ENCODE results near the gene APBA2. TPM values are rescaled to one million over a fixed set of nuclear protein-coding genes. Genes with fewer than 3 reads are reported as not detected.
"Not testable (repeated sequence)": the region's sequence is repeated elsewhere in the genome, so short reads cannot be mapped to it uniquely, and the experiment has no call there.

The APBA2 gene
- total and polyA plus RNA-seq, 7 donors, result 0.46 to 10.7 (median 1.5) TPM

DNA sequence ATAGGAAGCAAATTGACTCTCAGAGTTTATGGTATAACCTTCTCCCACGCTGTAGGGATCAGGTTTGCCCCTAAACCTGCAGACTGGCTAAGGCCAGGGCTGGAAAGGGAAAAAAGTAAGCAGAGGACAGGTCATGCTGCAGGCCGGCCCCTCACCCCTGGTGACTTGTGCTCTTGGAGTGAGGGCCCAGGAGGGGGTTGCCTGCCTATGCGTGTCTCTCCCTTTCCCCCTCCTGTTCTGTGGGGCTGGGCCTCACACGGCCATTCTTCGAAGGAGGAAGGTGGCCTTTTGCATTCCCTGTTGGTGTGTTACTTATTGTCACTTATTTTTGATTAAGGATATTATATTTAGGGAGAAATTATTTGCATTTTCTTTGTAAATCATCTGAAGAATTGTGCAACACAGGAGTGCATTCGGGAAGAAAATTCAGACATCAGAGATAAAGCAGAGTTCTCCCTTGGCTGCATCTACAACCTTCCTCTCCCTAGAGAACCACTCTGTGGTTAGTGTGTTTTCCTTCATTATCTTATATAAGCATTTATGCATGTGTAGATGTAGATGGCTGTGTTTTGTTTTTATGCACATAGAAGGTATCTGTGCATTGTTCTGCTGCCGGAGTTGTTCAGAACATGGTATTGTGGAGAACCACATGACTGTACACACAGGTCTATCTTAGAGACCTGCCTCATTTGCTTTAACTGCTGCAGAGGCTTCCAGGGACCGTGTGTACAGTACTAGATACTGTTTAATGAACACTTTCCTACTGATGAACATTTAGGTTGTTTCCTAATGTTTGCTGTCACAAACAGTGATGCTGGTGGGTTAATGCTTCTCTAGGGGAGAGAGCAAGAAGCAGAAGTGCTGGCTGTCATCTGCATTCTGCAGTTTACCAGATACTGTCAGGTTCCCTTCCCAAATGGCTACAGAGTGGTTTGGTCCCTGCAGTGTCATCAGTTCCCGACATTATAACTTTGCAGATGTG is 133.5 kb downstream of the APBA2 start:
- H3K27ac ChIP-seq, result no peak overlapping the region
- 59 to 76% methylated on average over 9 of the region's 9 CpGs for WGBS, 2 donors
- intact Hi-C loops (cut with DNase I), result no loop called here
- H3K4me3 ChIP-seq, result no peak overlapping the region
- no peaks in the 10 kb centered on the region for H3K36me3 ChIP-seq
- H3K27me3 ChIP-seq, result no peaks in the 10 kb centered on the region
- H3K9me3 ChIP-seq, result no peaks in the 10 kb centered on the region
- H3K4me1 ChIP-seq, result no peaks in the 10 kb centered on the region
- TF ChIP-seq CTCF (IDR thresholded peaks at IDR 0.05) (no peak), EP300 (IDR thresholded peaks at IDR 0.05) (no peak), POLR2A (IDR thresholded peaks at IDR 0.05) (no peak), POLR2AphosphoS5 (IDR thresholded peaks at IDR 0.05) (no peak)
- DNase-seq, result no peak

GRCh38 chr15:29021857-29022256 is 136.1 kb downstream of the APBA2 start:
- no peaks in the 10 kb centered on the region for H3K36me3 ChIP-seq
- no peaks in the 10 kb centered on the region for H3K27me3 ChIP-seq
- 88 to 93% methylated on average over 7 of the region's 7 CpGs for WGBS, 2 donors
- no peaks in the 10 kb centered on the region for H3K9me3 ChIP-seq
- intact Hi-C loops (cut with DNase I), result no loop called here
- no peak overlapping the region for H3K27ac ChIP-seq
- no peak overlapping the region for H3K4me3 ChIP-seq
- no peaks in the 10 kb centered on the region for H3K4me1 ChIP-seq
- no peak for TF ChIP-seq POLR2AphosphoS5 (IDR thresholded peaks at IDR 0.05)
- no peak for TF ChIP-seq EP300 (IDR thresholded peaks at IDR 0.05)
- TF ChIP-seq CTCF (IDR thresholded peaks at IDR 0.05), result no peak
- TF ChIP-seq POLR2A (IDR thresholded peaks at IDR 0.05), result no peak
- DNase-seq, result no peak

GRCh38 chr15:29024662-29025061 is 138.9 kb downstream of the APBA2 start:
- WGBS, 2 donors, result 49 to 65% methylated on average over 5 of the region's 5 CpGs
- no peak for DNase-seq
- intact Hi-C loops (cut with DNase I), result no loop called here
- TF ChIP-seq POLR2AphosphoS5 (IDR thresholded peaks at IDR 0.05) (no peak), POLR2A (IDR thresholded peaks at IDR 0.05) (no peak), CTCF (IDR thresholded peaks at IDR 0.05) (no peak), EP300 (IDR thresholded peaks at IDR 0.05) (no peak)
- no peaks in the 10 kb centered on the region for H3K4me1 ChIP-seq
- no peaks in the 10 kb centered on the region for H3K36me3 ChIP-seq
- no peak overlapping the region for H3K27ac ChIP-seq
- no peak overlapping the region for H3K4me3 ChIP-seq
- H3K27me3 ChIP-seq, result no peaks in the 10 kb centered on the region
- H3K9me3 ChIP-seq, result no peaks in the 10 kb centered on the region

- intact Hi-C loops (cut with DNase I), result not testable (repeated sequence)
Measured at GRCh38 chr15:29025411-29025810, 139.6 kb downstream of the APBA2 start.

GRCh38 chr15:29028158-29028557 is 142.4 kb downstream of the APBA2 start:
- H3K4me3 ChIP-seq; DNase-seq; H3K9me3 ChIP-seq; intact Hi-C loops (cut with DNase I); H3K4me1 ChIP-seq; H3K27ac ChIP-seq; H3K36me3 ChIP-seq; H3K27me3 ChIP-seq: not testable (repeated sequence)

More at GRCh38 chr15:29025411-29025810, 139.6 kb downstream of the APBA2 start:
- not testable (repeated sequence) for DNase-seq, H3K9me3 ChIP-seq, H3K27me3 ChIP-seq, H3K27ac ChIP-seq, H3K36me3 ChIP-seq, H3K4me3 ChIP-seq, H3K4me1 ChIP-seq
- WGBS, 2 donors, result 88 to 93% methylated on average over 17 of the region's 17 CpGs

Data from sigmoid colon (tissue), 7 donors.